HCT116 (cell line): Measurements from ENCODE around the gene ALDH1A1.

Experiments used
- EZH2 ChIP-seq: fragments of 200-600 bp; sonication (generic); IDR thresholded peaks from 2 replicates; pipeline ENCODE4 v1.6.1; 2017; ENCODE audit warnings: antibody characterized with exemption, mixed run types
- JUND ChIP-seq: IDR thresholded peaks from 2 replicates; pipeline ENCODE4 v1.6.1; 2012
- MAX ChIP-seq: IDR thresholded peaks from 2 replicates; pipeline ENCODE4 v1.6.1; 2012
- POLR2A ChIP-seq: IDR thresholded peaks from 2 replicates; pipeline ENCODE4 v1.7.0; 2011; ENCODE audit warnings: borderline replicate concordance; ENCODE audit not compliant: insufficient read depth, insufficient read length; ENCODE audit errors: extremely low read depth
- POLR2AphosphoS5 ChIP-seq: IDR thresholded peaks from 2 replicates; pipeline ENCODE4 v1.6.1; 2011; ENCODE audit warnings: mild to moderate bottlenecking, low read depth, low read length, moderate library complexity
- RAD21 ChIP-seq: IDR thresholded peaks from 2 replicates; pipeline ENCODE4 v1.6.1; 2012; ENCODE audit warnings: low read depth, mild to moderate bottlenecking
- SRF ChIP-seq: IDR thresholded peaks from 2 replicates; pipeline ENCODE4 v1.6.1; 2012; ENCODE audit warnings: low read depth
- TCF7L2 ChIP-seq: IDR thresholded peaks from 2 replicates; pipeline ENCODE4 v1.7.0; 2011; ENCODE audit warnings: borderline replicate concordance, inconsistent platforms; ENCODE audit not compliant: insufficient read depth, insufficient read length; ENCODE audit errors: extremely low read depth
- ZNF274 ChIP-seq: fragments of 200-500 bp; sonication (Bioruptor generic); IDR thresholded peaks from 2 replicates; pipeline ENCODE4 v1.6.1; 2014; ENCODE audit warnings: mild to moderate bottlenecking, low read depth, low read length, inconsistent platforms
- TF ChIP-seq, protein P1 (sequence below), 3 experiments: fragments of 200-600 bp in 1 of 3; sonication (generic) in 1 of 3; IDR thresholded peaks in 2 of 3; conservative IDR thresholded peaks in 1 of 3; 2 replicates each; pipeline ENCODE4 v1.5.1; 2012 to 2017; ENCODE audit warnings: low read depth in 2 of 3, low read length in 2 of 3, antibody characterized with exemption in 1 of 3, borderline replicate concordance in 1 of 3, control low read depth in 1 of 3, mild to moderate bottlenecking in 1 of 3, mixed read lengths in 1 of 3, mixed run types in 1 of 3, moderate library complexity in 1 of 3; ENCODE audit not compliant: insufficient read depth in 1 of 3

DNA sequence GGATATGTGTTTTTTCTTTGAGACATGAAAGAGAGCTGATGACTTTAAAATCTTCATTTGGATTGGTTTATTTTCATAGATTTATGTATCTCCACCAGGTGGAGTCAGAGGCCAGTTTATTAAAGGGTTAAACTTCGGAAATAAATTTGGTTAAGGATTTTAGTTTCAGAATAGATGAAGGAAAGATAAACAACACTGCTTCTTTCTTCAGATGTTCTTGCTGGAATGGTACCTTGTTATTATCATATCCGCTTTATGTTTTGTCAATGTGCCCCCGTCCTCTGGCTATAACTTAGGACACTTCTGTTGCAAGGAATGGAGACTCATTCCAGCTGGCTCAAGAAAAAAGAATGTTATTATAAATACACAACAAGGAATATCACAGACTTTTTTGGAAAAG lies 81.2 kb downstream of the ALDH1A1 start:
- TF ChIP-seq RAD21 (peak; percentile 76), POLR2AphosphoS5 (no peak), EZH2 (no peak), POLR2A (no peak), TCF7L2 (no peak), JUND (no peak), ZNF274 (no peak), MAX (no peak), SRF (no peak)
- TF ChIP-seq, protein P1, sequence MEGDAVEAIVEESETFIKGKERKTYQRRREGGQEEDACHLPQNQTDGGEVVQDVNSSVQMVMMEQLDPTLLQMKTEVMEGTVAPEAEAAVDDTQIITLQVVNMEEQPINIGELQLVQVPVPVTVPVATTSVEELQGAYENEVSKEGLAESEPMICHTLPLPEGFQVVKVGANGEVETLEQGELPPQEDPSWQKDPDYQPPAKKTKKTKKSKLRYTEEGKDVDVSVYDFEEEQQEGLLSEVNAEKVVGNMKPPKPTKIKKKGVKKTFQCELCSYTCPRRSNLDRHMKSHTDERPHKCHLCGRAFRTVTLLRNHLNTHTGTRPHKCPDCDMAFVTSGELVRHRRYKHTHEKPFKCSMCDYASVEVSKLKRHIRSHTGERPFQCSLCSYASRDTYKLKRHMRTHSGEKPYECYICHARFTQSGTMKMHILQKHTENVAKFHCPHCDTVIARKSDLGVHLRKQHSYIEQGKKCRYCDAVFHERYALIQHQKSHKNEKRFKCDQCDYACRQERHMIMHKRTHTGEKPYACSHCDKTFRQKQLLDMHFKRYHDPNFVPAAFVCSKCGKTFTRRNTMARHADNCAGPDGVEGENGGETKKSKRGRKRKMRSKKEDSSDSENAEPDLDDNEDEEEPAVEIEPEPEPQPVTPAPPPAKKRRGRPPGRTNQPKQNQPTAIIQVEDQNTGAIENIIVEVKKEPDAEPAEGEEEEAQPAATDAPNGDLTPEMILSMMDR (IDR thresholded peaks at IDR 0.05 in 2 of 3, conservative IDR thresholded peaks at IDR 0.05 in 1 of 3; ENCODE audit: borderline replicate concordance in 1 of 3, insufficient read depth in 1 of 3, low read depth in 2 of 3, low read length in 2 of 3) = peak; percentile 31 to 71 (median 69); a peak in 4 of 6 replicates
